Aorta (tissue), 5 donors: ENCODE measurements around the gene TCF7. TPM values are rescaled to one million over a fixed set of nuclear protein-coding genes. Genes with fewer than 3 reads are reported as not detected.

ENCODE experiments used
- ATAC-seq: fragments of 200-7000 bp; cut with Tn5 transposase; one replicate; pipeline ENCODE4 v1.9.1; 2022; ENCODE audit warnings: moderate library complexity; ENCODE audit not compliant: low FRiP score
- DNase-seq, 2 donors: peaks; one replicate each; pipeline ENCODE4 v3.0.0-alpha.2; 2020
- H3K27ac ChIP-seq, 2 donors: one replicate each; pipeline ENCODE4 v1.5.1; 2013; ENCODE audit warnings: low read length in 2 of 2, mild to moderate bottlenecking in 2 of 2, moderate library complexity in 2 of 2, control low read depth in 1 of 2, inconsistent platforms in 1 of 2, low read depth in 1 of 2
- H3K27me3 ChIP-seq, 2 donors: one replicate each; pipeline ENCODE4 v1.6.1; 2013; ENCODE audit warnings: control low read depth in 1 of 2, low read length in 1 of 2, mild to moderate bottlenecking in 1 of 2, moderate library complexity in 1 of 2; ENCODE audit not compliant: insufficient read depth in 2 of 2, control insufficient read depth in 1 of 2
- H3K36me3 ChIP-seq, 2 donors: one replicate each; pipeline ENCODE4 v1.6.1; 2013; ENCODE audit warnings: control low read depth in 1 of 2, low read length in 1 of 2, mild to moderate bottlenecking in 1 of 2; ENCODE audit not compliant: insufficient read depth in 2 of 2, control insufficient read depth in 1 of 2
- H3K4me1 ChIP-seq, 2 donors: one replicate each; pipeline ENCODE4 v1.6.1; 2013; ENCODE audit warnings: low read length in 2 of 2, control low read depth in 1 of 2, mild to moderate bottlenecking in 1 of 2, moderate library complexity in 1 of 2; ENCODE audit not compliant: insufficient read depth in 2 of 2, control insufficient read depth in 1 of 2
- H3K4me3 ChIP-seq, 2 donors: one replicate each; pipeline ENCODE4 v1.5.1; 2013; ENCODE audit warnings: low read length in 2 of 2, control low read depth in 1 of 2, mild to moderate bottlenecking in 1 of 2
- H3K9me3 ChIP-seq: one replicate; pipeline ENCODE4 v1.6.1; 2013; ENCODE audit warnings: mild to moderate bottlenecking, low read length; ENCODE audit not compliant: control insufficient read depth
- WGBS, 2 donors: extraction: QIAGEN DNeasy Blood & Tissue Kit; methylation state at CpG; one replicate each; pipeline ENCODE4 v1.1.7; 2013; 5-methylcytosine and 5-hydroxymethylcytosine counted together
- intact Hi-C, 2 donors: fragments of 100-400 bp; cut with DNase I; formaldehyde crosslinking; loops; one replicate each; pipeline versions ENCODE4 v1.14.2 to v1.15.0; 2022
- polyA plus RNA-seq, 2 donors: library from polyadenylated mRNA; stranded (reverse); fragments of 200-250 nt; gene quantifications; one replicate each; pipeline ENCODE4 v1.2.3, GENCODE V29; 2013
- total RNA-seq, 2 donors: library from RNA; stranded (reverse); fragmentation: NEBNext Ultra II Directional; extraction: Animal tissue kit (Norgen Biotek cat#: 25700); gene quantifications; one replicate each; pipeline ENCODE4 v1.2.1, GENCODE V29; 2021
- donor health status: healthy with polysubstance abuse.
- donor health status: Bipolar disorder and iron deficiency.
- donor health status: DM: no; HTN: no; CAD: no.
- donor health status: DM: no; HTN: no; CAD: no.
- donor health status: DM: yes; HTN: yes; CAD: no.

Gene TCF7
- total and polyA plus RNA-seq, 4 donors, result 0.54 to 4.4 (median 2.2) TPM

GRCh38 chr5:134138416-134139376 lies 24.2 kb downstream of the TCF7 start:
- Histone ChIP-seq H3K27me3 (no peaks in the 10 kb centered on the region), H3K4me3 (no peak overlapping the region), H3K27ac (no peak overlapping the region), H3K36me3 (peaks cover 0 to 2% of the 10 kb centered on the region in 2 donors), H3K9me3 (no peaks in the 10 kb centered on the region), H3K4me1 (no peaks in the 10 kb centered on the region)
- intact Hi-C loops, result loop anchor here in 1 of 2 donors (5.0 kb wide), 1 partner anchor 36 kb away; no protein-coding TSS in a partner anchor
- DNase-seq (no peak), ATAC-seq (no peak)
- 89 to 94% methylated on average over 3 of the region's 3 CpGs for whole genome bisulfite sequencing, 2 donors

- DNase-seq (no peak), ATAC-seq (no peak)
- Histone ChIP-seq H3K4me3 (no peak overlapping the region), H3K27me3 (no peaks in the 10 kb centered on the region), H3K36me3 (no peaks in the 10 kb centered on the region), H3K4me1 (no peaks in the 10 kb centered on the region), H3K9me3 (no peaks in the 10 kb centered on the region), H3K27ac (no peak overlapping the region)
- 72 to 77% methylated on average over 4 of the region's 4 CpGs for WGBS, 2 donors
- intact Hi-C loops, result loop anchor here in 1 of 2 donors (5.0 kb wide), 1 partner anchor 37 kb away; no protein-coding TSS in a partner anchor
Observed at GRCh38 chr5:134139377-134139851, 24.9 kb downstream of the TCF7 start.

- 91 to 92% methylated on average over 8 of the region's 8 CpGs for WGBS, 2 donors
- H3K27ac ChIP-seq, result no peak overlapping the region
- H3K36me3 ChIP-seq, result no peaks in the 10 kb centered on the region
- H3K4me1 ChIP-seq, result no peaks in the 10 kb centered on the region
- no peaks in the 10 kb centered on the region for H3K9me3 ChIP-seq
- intact Hi-C loops, result loop anchor here (2.0 to 10.0 kb wide), 3 partner anchors 38 to 1025 kb away; no protein-coding TSS in a partner anchor
- no peaks in the 10 kb centered on the region for H3K27me3 ChIP-seq
- DNase-seq, result no peak
- ATAC-seq, result no peak
- no peak overlapping the region for H3K4me3 ChIP-seq
Observed at GRCh38 chr5:134139891-134140469, 25.5 kb downstream of the TCF7 start.

- Histone ChIP-seq H3K9me3 (no peaks in the 10 kb centered on the region), H3K4me3 (no peak overlapping the region), H3K36me3 (no peaks in the 10 kb centered on the region), H3K4me1 (no peaks in the 10 kb centered on the region), H3K27me3 (no peaks in the 10 kb centered on the region), H3K27ac (no peak overlapping the region)
- 37% methylated on average over 8 of the region's 8 CpGs for WGBS, 2 donors
- ATAC-seq (peak; percentile 66), DNase-seq (peak; percentile 71 to 81)
- intact Hi-C loops, result loop anchor here (2.0 to 10.0 kb wide), 3 partner anchors 38 to 1026 kb away; no protein-coding TSS in a partner anchor
Observed at GRCh38 chr5:134140530-134141201, 26.2 kb downstream of the TCF7 start.

GRCh38 chr5:134141331-134142050 lies 27.0 kb downstream of the TCF7 start:
- Histone ChIP-seq H3K9me3 (no peaks in the 10 kb centered on the region), H3K27ac (no peak overlapping the region), H3K4me3 (no peak overlapping the region), H3K36me3 (no peaks in the 10 kb centered on the region), H3K4me1 (no peaks in the 10 kb centered on the region), H3K27me3 (no peaks in the 10 kb centered on the region)
- intact Hi-C loops, result loop anchor here (2.0 to 10.0 kb wide), 3 partner anchors 39 to 1027 kb away; no protein-coding TSS in a partner anchor
- WGBS, 2 donors, result 73 to 75% methylated on average over 9 of the region's 9 CpGs
- ATAC-seq, result no peak
- no peak for DNase-seq

- H3K36me3 ChIP-seq, result no peaks in the 10 kb centered on the region
- intact Hi-C loops, result loop anchor here (5.0 to 10.0 kb wide), 2 partner anchors 40 to 1027 kb away; no protein-coding TSS in a partner anchor
- no peaks in the 10 kb centered on the region for H3K9me3 ChIP-seq
- no peak for DNase-seq
- no peaks in the 10 kb centered on the region for H3K27me3 ChIP-seq
- no peak overlapping the region for H3K4me3 ChIP-seq
- no peaks in the 10 kb centered on the region for H3K4me1 ChIP-seq
- no peak overlapping the region for H3K27ac ChIP-seq
- WGBS, 2 donors, result 80 to 81% methylated on average over 5 of the region's 5 CpGs
- ATAC-seq, result no peak
Observed at GRCh38 chr5:134142052-134142451, 27.6 kb downstream of the TCF7 start.

GRCh38 chr5:134142806-134143205 lies 28.3 kb downstream of the TCF7 start:
- no peaks in the 10 kb centered on the region for H3K9me3 ChIP-seq
- no peak overlapping the region for H3K27ac ChIP-seq
- intact Hi-C loops, result loop anchor here (5.0 to 10.0 kb wide), 2 partner anchors 41 to 1028 kb away; no protein-coding TSS in a partner anchor
- no peaks in the 10 kb centered on the region for H3K4me1 ChIP-seq
- DNase-seq (no peak), ATAC-seq (no peak)
- 91 to 92% methylated on average over 12 of the region's 12 CpGs for WGBS, 2 donors
- no peak overlapping the region for H3K4me3 ChIP-seq
- H3K27me3 ChIP-seq, result no peaks in the 10 kb centered on the region
- H3K36me3 ChIP-seq, result no peaks in the 10 kb centered on the region

- Histone ChIP-seq H3K27me3 (no peaks in the 10 kb centered on the region), H3K36me3 (no peaks in the 10 kb centered on the region), H3K4me1 (no peaks in the 10 kb centered on the region), H3K4me3 (no peak overlapping the region), H3K27ac (no peak overlapping the region), H3K9me3 (no peaks in the 10 kb centered on the region)
- ATAC-seq (no peak), DNase-seq (no peak)
- 84 to 93% methylated on average over 5 of the region's 5 CpGs for WGBS, 2 donors
- intact Hi-C loops, result loop anchor here (5.0 to 10.0 kb wide), 2 partner anchors 41 to 1029 kb away; no protein-coding TSS in a partner anchor
Observed at GRCh38 chr5:134143431-134143830, 28.9 kb downstream of the TCF7 start.
